Measurements from ENCODE around the gene GNB1L.

GRCh38 chr22:19811211-19811621, 43.5 kb downstream of the GNB1L start:
- TF ChIP-seq, protein P1, sequence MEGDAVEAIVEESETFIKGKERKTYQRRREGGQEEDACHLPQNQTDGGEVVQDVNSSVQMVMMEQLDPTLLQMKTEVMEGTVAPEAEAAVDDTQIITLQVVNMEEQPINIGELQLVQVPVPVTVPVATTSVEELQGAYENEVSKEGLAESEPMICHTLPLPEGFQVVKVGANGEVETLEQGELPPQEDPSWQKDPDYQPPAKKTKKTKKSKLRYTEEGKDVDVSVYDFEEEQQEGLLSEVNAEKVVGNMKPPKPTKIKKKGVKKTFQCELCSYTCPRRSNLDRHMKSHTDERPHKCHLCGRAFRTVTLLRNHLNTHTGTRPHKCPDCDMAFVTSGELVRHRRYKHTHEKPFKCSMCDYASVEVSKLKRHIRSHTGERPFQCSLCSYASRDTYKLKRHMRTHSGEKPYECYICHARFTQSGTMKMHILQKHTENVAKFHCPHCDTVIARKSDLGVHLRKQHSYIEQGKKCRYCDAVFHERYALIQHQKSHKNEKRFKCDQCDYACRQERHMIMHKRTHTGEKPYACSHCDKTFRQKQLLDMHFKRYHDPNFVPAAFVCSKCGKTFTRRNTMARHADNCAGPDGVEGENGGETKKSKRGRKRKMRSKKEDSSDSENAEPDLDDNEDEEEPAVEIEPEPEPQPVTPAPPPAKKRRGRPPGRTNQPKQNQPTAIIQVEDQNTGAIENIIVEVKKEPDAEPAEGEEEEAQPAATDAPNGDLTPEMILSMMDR (IDR thresholded peaks at IDR 0.05; ENCODE audit: low read depth, low read length) = no peak
- TF ChIP-seq EZH2phosphoT487 (IDR thresholded peaks at IDR 0.05; ENCODE audit: low read depth) = no peak
